ENCODE results near the gene MAN2A2.

The MAN2A2 gene

GRCh38 chr15:90946941-90947576, 44.0 kb downstream of the MAN2A2 start:
- DNase-seq (ENCODE audit: low read depth), result no peak

GRCh38 chr15:90947577-90948357, 44.7 kb downstream of the MAN2A2 start:
- no peak for DNase-seq (ENCODE audit: low read depth)

- no peak for DNase-seq (ENCODE audit: low read depth)
These were observed 45.4 kb downstream of the MAN2A2 start for GRCh38 chr15:90948506-90948905.

- DNase-seq (ENCODE audit: low read depth), result no peak
These were observed 47.0 kb downstream of the MAN2A2 start for GRCh38 chr15:90949979-90950675.

- DNase-seq (ENCODE audit: low read depth), result no peak
These were observed 47.6 kb downstream of the MAN2A2 start for GRCh38 chr15:90950676-90951075.

GRCh38 chr15:90952901-90953677, 50.0 kb downstream of the MAN2A2 start:
- DNase-seq (ENCODE audit: low read depth), result no peak

- DNase-seq (ENCODE audit: low read depth), result no peak
These were observed 51.0 kb downstream of the MAN2A2 start for GRCh38 chr15:90953947-90954711.

GRCh38 chr15:90954712-90955623, 51.9 kb downstream of the MAN2A2 start, which contains the start of gene RCCD1:
Gene RCCD1 (plus strand): TSS chr15:90954884. CDS start chr15:90956735, 1,851 bp downstream.
- DNase-seq (ENCODE audit: low read depth), result peak; percentile 92

GRCh38 chr15:90955624-90956273, 52.6 kb downstream of the MAN2A2 start:
- no peak for DNase-seq (ENCODE audit: low read depth)

GRCh38 chr15:90956274-90957030, 53.4 kb downstream of the MAN2A2 start:
- DNase-seq (ENCODE audit: low read depth), result peak; percentile 77

- peak; percentile 23 for DNase-seq (ENCODE audit: low read depth)
These were observed 54.1 kb downstream of the MAN2A2 start for GRCh38 chr15:90957031-90957790.

GRCh38 chr15:90957791-90958190, 54.7 kb downstream of the MAN2A2 start:
- no peak for DNase-seq (ENCODE audit: low read depth)

GRCh38 chr15:90959028-90959595, 56.0 kb downstream of the MAN2A2 start:
- DNase-seq (ENCODE audit: low read depth), result no peak

- DNase-seq (ENCODE audit: low read depth), result no peak
These were observed 56.8 kb downstream of the MAN2A2 start for GRCh38 chr15:90959894-90960293.

- DNase-seq (ENCODE audit: low read depth), result no peak
These were observed 57.4 kb downstream of the MAN2A2 start for GRCh38 chr15:90960298-90961091.

- DNase-seq (ENCODE audit: low read depth), result no peak
These were observed 58.9 kb downstream of the MAN2A2 start for GRCh38 chr15:90962021-90962420.

GRCh38 chr15:90966262-90966661, 63.2 kb downstream of the MAN2A2 start:
- no peak for DNase-seq (ENCODE audit: low read depth)
